Activated T-helper 17 cell treated with anti-CD3 and anti-CD28 coated beads, Interleukin-2, amount 50 U/mL, for 72 hours (primary cell): ENCODE measurements around the gene CFAP99. TPM values are rescaled to one million over a fixed set of nuclear protein-coding genes. Genes with fewer than 3 reads are reported as not detected.

Experiments
- ATAC-seq: fragments of 150-1000 bp; cut with Tn5 transposase; replicated peaks from 2 replicates; pipeline ENCODE4 v1.10.0; 2021; ENCODE audit warnings: mild to moderate bottlenecking, moderate library complexity
- H3K27ac Mint-ChIP-seq: one replicate; pipeline ENCODE4 v1.8.0; 2022; ENCODE audit warnings: mixed read lengths
- H3K27me3 Mint-ChIP-seq: one replicate; pipeline ENCODE4 v1.8.0; 2022; ENCODE audit warnings: mixed read lengths
- H3K36me3 Mint-ChIP-seq: one replicate; pipeline ENCODE4 v1.8.0; 2022; ENCODE audit warnings: low read depth, mild to moderate bottlenecking, mixed read lengths
- H3K4me1 Mint-ChIP-seq: one replicate; pipeline ENCODE4 v1.8.0; 2022; ENCODE audit warnings: mixed read lengths
- H3K4me3 Mint-ChIP-seq: one replicate; pipeline ENCODE4 v1.8.0; 2022; ENCODE audit warnings: mild to moderate bottlenecking, mixed read lengths
- H3K9me3 Mint-ChIP-seq: one replicate; pipeline ENCODE4 v1.8.0; 2022; ENCODE audit warnings: mixed read lengths
- total RNA-seq, 2 donors: library from RNA; stranded (reverse); gene quantifications; one replicate each; pipeline ENCODE4 v1.2.3, GENCODE V29; 2022

CFAP99 gene
- total RNA-seq, 2 donors from 2014 or later: 0.11 to 0.26 TPM

- no peak overlapping the region for H3K4me3 Mint-ChIP-seq
- H3K27me3 Mint-ChIP-seq: no peaks in the 10 kb centered on the region
- H3K27ac Mint-ChIP-seq: no peak overlapping the region
- peaks cover 5% of the 10 kb centered on the region for H3K4me1 Mint-ChIP-seq
- no peaks in the 10 kb centered on the region for H3K9me3 Mint-ChIP-seq
- H3K36me3 Mint-ChIP-seq: no peaks in the 10 kb centered on the region
- ATAC-seq: no peak
These were observed 33.2 kb upstream of the CFAP99 start for GRCh38 chr4:2385516-2385915.

DNA sequence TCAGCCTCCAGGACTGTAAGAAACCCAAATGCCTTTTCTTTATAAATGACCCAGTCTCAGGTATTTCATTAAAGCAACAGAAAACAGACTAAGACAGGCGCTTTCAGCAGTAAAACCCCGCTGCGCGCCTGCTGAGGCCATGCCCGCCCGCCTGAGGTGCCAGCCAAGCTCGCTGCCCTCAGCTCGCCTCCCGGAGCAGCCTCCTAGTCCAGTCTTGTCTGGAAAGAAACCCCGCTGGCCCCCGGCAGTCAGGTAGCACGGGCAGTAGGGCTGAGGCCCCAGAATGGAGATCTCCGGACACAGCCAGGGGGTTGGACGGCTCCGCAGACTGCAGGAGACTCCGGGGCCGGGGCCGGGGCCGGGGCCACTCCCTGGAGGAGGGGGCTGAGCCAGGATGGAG is 32.0 kb upstream of the CFAP99 start:
- Mint-ChIP-seq H3K36me3 (no peaks in the 10 kb centered on the region), H3K27ac (no peak overlapping the region), H3K27me3 (no peaks in the 10 kb centered on the region), H3K9me3 (no peaks in the 10 kb centered on the region), H3K4me3 (no peak overlapping the region), H3K4me1 (peaks cover 11% of the 10 kb centered on the region)
- ATAC-seq: no peak

GRCh38 chr4:2387218-2387617 is 31.5 kb upstream of the CFAP99 start:
- no peaks in the 10 kb centered on the region for H3K36me3 Mint-ChIP-seq
- H3K27me3 Mint-ChIP-seq: no peaks in the 10 kb centered on the region
- H3K27ac Mint-ChIP-seq: no peak overlapping the region
- H3K9me3 Mint-ChIP-seq: no peaks in the 10 kb centered on the region
- peaks cover 11% of the 10 kb centered on the region for H3K4me1 Mint-ChIP-seq
- ATAC-seq: no peak
- H3K4me3 Mint-ChIP-seq: no peak overlapping the region

DNA sequence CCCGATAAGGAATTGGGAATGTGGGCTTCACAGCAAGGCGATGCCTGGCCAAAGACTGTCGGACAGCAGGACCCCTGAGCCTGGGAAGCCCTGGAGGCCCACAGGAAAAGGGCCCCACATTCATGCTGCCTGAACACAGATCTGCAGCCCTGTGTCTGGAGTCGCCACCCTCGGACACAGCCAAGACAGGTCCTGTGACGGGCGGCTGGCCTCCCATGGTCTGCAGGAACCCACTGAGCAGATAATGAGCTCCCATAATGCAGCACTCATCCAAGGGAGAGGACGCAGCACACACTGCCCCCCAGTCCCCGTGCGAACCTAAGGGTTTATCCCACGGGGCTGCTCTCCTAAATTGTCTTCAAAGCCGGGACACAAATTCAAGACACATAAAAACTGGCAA is 30.9 kb upstream of the CFAP99 start:
- H3K9me3 Mint-ChIP-seq: no peaks in the 10 kb centered on the region
- H3K27me3 Mint-ChIP-seq: no peaks in the 10 kb centered on the region
- H3K4me3 Mint-ChIP-seq: no peak overlapping the region
- peak overlapping the region; percentile 65 for H3K27ac Mint-ChIP-seq
- ATAC-seq: no peak
- peaks cover 11% of the 10 kb centered on the region for H3K4me1 Mint-ChIP-seq
- no peaks in the 10 kb centered on the region for H3K36me3 Mint-ChIP-seq

DNA sequence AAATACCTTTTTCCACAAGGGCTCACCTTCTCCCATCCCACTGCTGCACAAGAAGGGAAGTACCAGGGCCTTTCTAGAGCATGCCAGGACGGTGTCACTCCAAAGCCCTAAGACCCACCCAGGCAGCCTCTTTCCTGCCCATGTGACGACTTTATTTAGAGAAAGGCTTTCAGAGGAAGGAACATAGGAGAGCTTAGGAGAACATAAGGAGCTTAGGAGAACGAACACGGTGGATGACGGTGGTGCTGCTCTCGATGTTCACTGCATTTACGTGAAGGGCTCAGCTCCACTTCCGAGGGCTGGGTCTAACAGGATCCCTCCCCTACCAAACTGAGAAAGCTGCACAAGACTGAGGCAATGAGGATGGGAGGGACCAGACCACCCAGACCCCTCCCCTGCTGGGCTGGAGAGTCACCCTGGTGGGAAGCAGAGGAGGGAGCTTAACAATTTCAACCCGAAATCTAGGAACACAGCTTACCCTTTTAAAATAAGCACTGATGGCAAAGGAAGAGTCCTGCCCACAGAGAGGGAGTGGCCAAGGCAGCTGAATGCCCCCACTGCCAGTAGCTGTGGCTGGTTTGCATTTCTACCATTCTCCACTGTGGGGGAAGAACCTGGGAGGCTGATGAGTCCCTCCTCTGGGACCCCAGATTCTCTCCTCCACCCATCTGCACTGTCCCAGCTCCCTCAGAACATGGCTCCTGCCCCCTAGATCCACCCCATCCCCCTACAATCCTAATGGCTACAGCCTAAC is 30.1 kb upstream of the CFAP99 start:
- Mint-ChIP-seq H3K27me3 (no peaks in the 10 kb centered on the region), H3K27ac (peak overlapping the region; percentile 65), H3K9me3 (no peaks in the 10 kb centered on the region), H3K4me1 (peaks cover 11% of the 10 kb centered on the region), H3K36me3 (no peaks in the 10 kb centered on the region), H3K4me3 (no peak overlapping the region)
- ATAC-seq: no peak

DNA sequence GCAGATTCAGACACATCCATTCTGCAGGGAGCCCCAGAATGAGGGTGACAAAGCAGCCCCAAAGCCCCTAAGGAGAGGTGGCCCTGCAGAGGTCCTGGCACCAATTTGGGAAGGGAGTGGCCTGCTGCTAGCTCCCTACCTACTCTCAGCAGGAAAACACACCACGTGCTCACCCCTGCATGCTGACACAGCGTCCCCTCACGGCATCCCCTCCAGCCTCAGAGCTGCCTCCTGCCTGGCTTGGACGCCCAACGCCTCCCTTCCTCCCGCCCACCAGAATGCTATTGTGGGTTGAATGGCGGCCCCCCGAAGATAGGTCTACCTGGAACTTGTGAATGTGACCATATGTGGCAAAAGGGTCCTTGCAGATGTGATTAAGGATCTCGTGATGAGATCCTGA is 29.1 kb upstream of the CFAP99 start:
- Mint-ChIP-seq H3K4me1 (peaks cover 21% of the 10 kb centered on the region), H3K36me3 (no peaks in the 10 kb centered on the region)
- ATAC-seq: no peak

GRCh38 chr4:2390146-2390545 is 28.6 kb upstream of the CFAP99 start:
- ATAC-seq: no peak
- no peaks in the 10 kb centered on the region for H3K9me3 Mint-ChIP-seq
- H3K27me3 Mint-ChIP-seq: no peaks in the 10 kb centered on the region
- no peaks in the 10 kb centered on the region for H3K36me3 Mint-ChIP-seq
- H3K27ac Mint-ChIP-seq: no peak overlapping the region
- no peak overlapping the region for H3K4me3 Mint-ChIP-seq
- H3K4me1 Mint-ChIP-seq: peaks cover 26% of the 10 kb centered on the region

More for the DNA sequence above, 29.1 kb upstream of the CFAP99 start:
- no peaks in the 10 kb centered on the region for H3K27me3 Mint-ChIP-seq
- H3K27ac Mint-ChIP-seq: no peak overlapping the region
- no peaks in the 10 kb centered on the region for H3K9me3 Mint-ChIP-seq
- H3K4me3 Mint-ChIP-seq: no peak overlapping the region

GRCh38 chr4:2390784-2391421 is 27.9 kb upstream of the CFAP99 start:
- no peaks in the 10 kb centered on the region for H3K9me3 Mint-ChIP-seq
- H3K27me3 Mint-ChIP-seq: no peaks in the 10 kb centered on the region
- peaks cover 26% of the 10 kb centered on the region for H3K4me1 Mint-ChIP-seq
- no peak for ATAC-seq
- H3K36me3 Mint-ChIP-seq: no peaks in the 10 kb centered on the region
- H3K27ac Mint-ChIP-seq: no peak overlapping the region
- no peak overlapping the region for H3K4me3 Mint-ChIP-seq

DNA sequence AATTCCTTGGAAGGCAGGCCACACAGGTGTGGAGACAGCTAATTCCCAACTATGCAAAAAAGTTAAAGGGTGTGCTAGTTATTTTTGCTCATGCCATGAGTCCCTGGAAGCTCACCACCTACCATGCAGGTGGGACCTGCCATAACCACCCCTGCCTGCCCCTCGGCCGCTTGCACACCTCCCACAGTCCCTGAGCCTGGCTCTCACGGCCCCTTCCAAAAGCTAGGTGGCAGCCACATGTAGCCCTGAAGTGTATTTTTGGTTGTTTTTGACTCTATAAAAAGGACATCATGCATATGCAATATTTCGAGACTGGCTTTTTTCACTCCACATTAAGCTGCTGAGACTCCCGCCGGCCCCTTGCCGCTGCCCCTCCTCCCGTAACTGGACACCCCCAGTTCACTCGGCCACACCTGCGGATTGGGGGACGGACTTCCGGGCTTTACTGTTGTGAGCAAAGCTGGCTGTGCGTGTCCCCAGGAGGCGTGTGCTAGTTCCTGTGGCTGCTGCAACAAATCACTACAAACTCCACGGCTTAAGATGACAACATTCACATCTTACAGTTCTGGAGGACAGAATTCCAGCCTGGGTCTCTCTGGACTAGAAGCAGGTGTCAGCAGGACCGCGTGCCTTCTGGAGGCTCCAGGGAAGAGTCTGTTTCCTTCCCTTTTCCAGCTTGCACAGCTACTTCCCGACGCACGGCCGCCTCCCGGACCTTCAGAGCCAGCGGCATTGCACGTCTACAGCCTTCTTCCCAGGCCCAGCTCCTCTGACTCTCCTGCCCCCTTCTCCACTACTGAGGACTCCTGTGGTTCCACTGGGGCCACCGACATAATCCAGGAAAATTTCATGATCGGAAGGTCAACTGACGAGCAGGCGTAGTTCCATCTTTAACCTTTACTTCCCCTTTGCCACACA is 25.1 kb upstream of the CFAP99 start:
- Mint-ChIP-seq H3K4me1 (peaks cover 34% of the 10 kb centered on the region), H3K27me3 (no peaks in the 10 kb centered on the region), H3K4me3 (peak overlapping the region; percentile 12), H3K27ac (peak overlapping the region; percentile 20), H3K9me3 (no peaks in the 10 kb centered on the region), H3K36me3 (no peaks in the 10 kb centered on the region)
- peak; percentile 24 for ATAC-seq

GRCh38 chr4:2394528-2394927 is 24.2 kb upstream of the CFAP99 start:
- Mint-ChIP-seq H3K4me3 (peak overlapping the region; percentile 12), H3K27me3 (no peaks in the 10 kb centered on the region), H3K36me3 (no peaks in the 10 kb centered on the region), H3K27ac (no peak overlapping the region), H3K9me3 (no peaks in the 10 kb centered on the region), H3K4me1 (peaks cover 34% of the 10 kb centered on the region)
- ATAC-seq: no peak

DNA sequence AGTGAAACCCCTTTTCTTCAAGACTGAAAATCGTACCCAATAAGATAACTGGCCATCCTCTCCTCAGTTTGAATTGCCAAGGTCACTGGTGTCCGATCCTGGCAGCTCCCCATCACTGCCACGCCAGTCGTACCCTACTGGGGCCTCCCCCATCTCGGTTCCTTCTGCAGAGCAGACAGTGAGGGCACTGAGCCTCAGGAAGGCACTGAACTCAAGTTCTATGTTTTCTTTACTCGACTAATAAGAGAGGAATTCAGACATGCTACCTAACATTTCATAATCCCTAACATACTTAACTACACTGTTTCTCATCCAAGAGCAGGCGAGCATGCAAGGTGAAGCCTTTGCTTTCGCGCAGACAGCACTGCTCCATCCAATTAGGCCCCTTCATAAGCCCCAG is 23.7 kb upstream of the CFAP99 start:
- Mint-ChIP-seq H3K36me3 (no peaks in the 10 kb centered on the region), H3K27ac (no peak overlapping the region), H3K9me3 (no peaks in the 10 kb centered on the region), H3K27me3 (no peaks in the 10 kb centered on the region), H3K4me3 (no peak overlapping the region), H3K4me1 (peaks cover 34% of the 10 kb centered on the region)
- ATAC-seq: no peak

DNA sequence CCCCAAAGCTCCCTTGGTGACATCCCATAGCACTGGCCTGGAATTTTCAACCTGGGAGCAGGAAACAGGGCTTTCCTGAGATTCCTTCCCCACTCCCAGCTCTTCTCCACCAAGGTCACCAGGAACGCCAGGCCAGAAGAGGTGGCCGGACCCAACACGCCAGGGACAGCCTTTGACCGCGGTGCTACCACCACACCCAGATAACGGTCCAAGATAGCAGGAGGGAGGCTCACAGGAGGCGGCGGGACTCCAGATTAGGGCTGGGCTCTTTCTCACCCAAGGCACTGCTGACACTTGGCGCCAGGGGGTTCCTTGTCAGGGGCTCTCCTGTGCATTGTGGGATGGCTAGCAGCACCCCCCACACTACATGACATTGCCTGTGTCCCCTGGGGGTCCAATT is 23.2 kb upstream of the CFAP99 start:
- Mint-ChIP-seq H3K9me3 (no peaks in the 10 kb centered on the region), H3K36me3 (no peaks in the 10 kb centered on the region), H3K27me3 (no peaks in the 10 kb centered on the region), H3K27ac (no peak overlapping the region), H3K4me1 (peaks cover 39% of the 10 kb centered on the region), H3K4me3 (no peak overlapping the region)
- ATAC-seq: no peak

DNA sequence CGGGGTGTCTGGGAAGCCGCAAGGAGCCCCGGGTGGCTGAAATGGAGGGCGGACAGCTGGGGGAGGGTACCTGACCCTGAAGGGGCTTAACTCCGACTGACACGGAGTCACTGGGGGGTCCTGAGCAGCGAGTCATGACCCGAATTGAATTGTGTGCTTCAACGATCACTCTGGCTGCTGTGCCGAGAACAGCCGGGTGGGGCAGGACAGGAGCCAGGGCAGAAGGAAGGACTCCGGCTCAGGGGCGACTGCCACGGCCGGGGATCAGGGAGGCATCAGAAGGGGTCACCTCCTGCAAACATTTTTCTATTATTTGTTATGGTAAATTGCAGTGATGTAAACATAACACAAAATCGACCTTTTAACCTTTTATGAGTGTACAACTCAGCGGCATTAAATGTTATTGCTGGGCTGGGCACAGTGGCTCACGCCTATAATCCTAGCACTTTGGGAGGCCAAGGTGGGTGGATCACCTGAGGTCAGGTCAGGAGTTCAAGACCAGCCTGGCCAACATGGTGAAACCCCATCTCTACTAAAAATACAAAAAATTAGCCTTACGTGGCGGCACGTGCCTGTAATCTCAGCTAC is 21.9 kb upstream of the CFAP99 start:
- H3K36me3 Mint-ChIP-seq: no peaks in the 10 kb centered on the region
- H3K9me3 Mint-ChIP-seq: no peaks in the 10 kb centered on the region
- no peak overlapping the region for H3K4me3 Mint-ChIP-seq
- H3K27ac Mint-ChIP-seq: no peak overlapping the region
- H3K27me3 Mint-ChIP-seq: no peaks in the 10 kb centered on the region
- peaks cover 38% of the 10 kb centered on the region for H3K4me1 Mint-ChIP-seq
- ATAC-seq: no peak

GRCh38 chr4:2397596-2398379 is 21.0 kb upstream of the CFAP99 start:
- no peaks in the 10 kb centered on the region for H3K9me3 Mint-ChIP-seq
- no peak overlapping the region for H3K4me3 Mint-ChIP-seq
- no peaks in the 10 kb centered on the region for H3K27me3 Mint-ChIP-seq
- no peaks in the 10 kb centered on the region for H3K36me3 Mint-ChIP-seq
- no peak for ATAC-seq
- peaks cover 44% of the 10 kb centered on the region for H3K4me1 Mint-ChIP-seq
- H3K27ac Mint-ChIP-seq: no peak overlapping the region
